ENCODE data around the gene JMJD1C. TPM values are rescaled to one million over a fixed set of nuclear protein-coding genes. Genes with fewer than 3 reads are reported as not detected.

JMJD1C gene
- total RNA-seq, 2 experiments from 2014 or later: 389 to 399 TPM

DNA sequence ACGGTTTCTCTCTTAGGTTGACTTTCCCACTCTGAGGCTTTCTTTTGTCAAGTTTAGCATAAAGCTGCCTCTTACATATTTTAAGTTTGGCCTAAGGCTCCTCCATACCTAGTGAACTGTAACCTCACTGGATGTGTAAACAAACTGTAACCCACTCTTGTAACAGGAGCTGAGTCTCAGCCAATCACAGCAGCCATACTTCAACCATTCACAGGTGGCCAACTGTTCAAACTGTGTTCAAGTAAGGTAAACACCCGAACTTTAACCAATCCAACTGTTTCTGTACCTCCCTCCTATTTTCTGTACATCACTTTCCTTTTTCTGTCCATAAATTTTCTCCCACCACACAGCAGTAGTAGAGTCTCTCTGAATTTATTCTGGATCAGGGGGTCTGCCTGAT lies 340.3 kb downstream of the JMJD1C start:
- intact Hi-C loops (cut with DNase I, micrococcal nuclease): no loop called here
- H3K27ac ChIP-seq (ENCODE audit: low read depth in 1 of 2, low read length in 2 of 2): no peak overlapping the region
- DNase-seq (no peak), ATAC-seq (ENCODE audit: poor library complexity) (no peak)
- no peaks in the 10 kb centered on the region for H3K36me3 ChIP-seq (ENCODE audit: insufficient read depth, low read length)
- CTCF ChIA-PET: no interaction called here
- Mint-ChIP-seq H3K27ac (no peak overlapping the region), H3K27me3 (peaks cover 13% of the 10 kb centered on the region), H3K36me3 (ENCODE audit: low read depth) (no peaks in the 10 kb centered on the region), H3K9me3 (no peaks in the 10 kb centered on the region), H3K4me1 (ENCODE audit: low read depth) (no peaks in the 10 kb centered on the region), H3K4me3 (no peak overlapping the region)
- peaks cover 0 to 3% of the 10 kb centered on the region in 2 experiments for H3K27me3 ChIP-seq (ENCODE audit: control insufficient read depth in 1 of 2, insufficient read depth in 2 of 2, low read length in 2 of 2)
- no peaks in the 10 kb centered on the region for H3K4me1 ChIP-seq (ENCODE audit: insufficient read depth, low read length)
- POLR2A ChIA-PET: no interaction called here
- H3K9me3 ChIP-seq (ENCODE audit: control insufficient read depth in 1 of 2, insufficient read depth in 1 of 2, low read length in 2 of 2): peaks cover 0 to 4% of the 10 kb centered on the region in 2 experiments
- TF ChIP-seq, protein P1, sequence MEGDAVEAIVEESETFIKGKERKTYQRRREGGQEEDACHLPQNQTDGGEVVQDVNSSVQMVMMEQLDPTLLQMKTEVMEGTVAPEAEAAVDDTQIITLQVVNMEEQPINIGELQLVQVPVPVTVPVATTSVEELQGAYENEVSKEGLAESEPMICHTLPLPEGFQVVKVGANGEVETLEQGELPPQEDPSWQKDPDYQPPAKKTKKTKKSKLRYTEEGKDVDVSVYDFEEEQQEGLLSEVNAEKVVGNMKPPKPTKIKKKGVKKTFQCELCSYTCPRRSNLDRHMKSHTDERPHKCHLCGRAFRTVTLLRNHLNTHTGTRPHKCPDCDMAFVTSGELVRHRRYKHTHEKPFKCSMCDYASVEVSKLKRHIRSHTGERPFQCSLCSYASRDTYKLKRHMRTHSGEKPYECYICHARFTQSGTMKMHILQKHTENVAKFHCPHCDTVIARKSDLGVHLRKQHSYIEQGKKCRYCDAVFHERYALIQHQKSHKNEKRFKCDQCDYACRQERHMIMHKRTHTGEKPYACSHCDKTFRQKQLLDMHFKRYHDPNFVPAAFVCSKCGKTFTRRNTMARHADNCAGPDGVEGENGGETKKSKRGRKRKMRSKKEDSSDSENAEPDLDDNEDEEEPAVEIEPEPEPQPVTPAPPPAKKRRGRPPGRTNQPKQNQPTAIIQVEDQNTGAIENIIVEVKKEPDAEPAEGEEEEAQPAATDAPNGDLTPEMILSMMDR (IDR thresholded peaks at IDR 0.05): no peak
- no peak overlapping the region for H3K4me3 ChIP-seq (ENCODE audit: low read length)

DNA sequence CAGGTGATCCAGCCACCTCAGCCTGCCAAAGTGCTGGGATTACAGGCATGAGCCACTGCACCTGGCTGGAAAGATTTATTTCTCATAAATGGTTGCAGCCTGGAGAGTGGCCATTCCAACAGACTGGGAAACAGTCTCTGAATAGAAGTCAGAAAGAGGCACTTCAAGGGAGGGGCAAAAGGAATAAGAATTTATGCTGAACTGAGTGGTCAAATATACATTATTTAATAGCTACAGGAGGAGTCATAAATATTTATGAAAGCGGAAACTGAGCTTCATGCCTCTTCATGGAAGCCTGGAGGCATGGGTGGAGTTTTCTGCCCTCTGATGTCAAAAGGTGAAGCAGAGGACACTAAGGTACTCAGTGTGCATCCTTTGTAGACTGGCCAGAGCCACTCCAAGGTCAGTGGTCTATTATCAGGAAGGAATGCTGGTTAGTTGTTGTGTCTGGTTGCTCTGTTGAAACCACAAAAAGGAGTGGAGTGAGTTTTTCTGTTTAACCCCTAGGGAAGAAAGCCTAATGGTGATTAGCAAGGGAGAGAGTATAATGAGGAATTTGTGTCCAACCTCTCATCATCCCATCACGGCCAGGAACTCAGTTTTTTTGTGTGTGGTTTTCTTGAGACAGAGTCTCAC lies 341.9 kb downstream of the JMJD1C start:
- Histone ChIP-seq H3K27me3 (ENCODE audit: control insufficient read depth in 1 of 2, insufficient read depth in 2 of 2, low read length in 2 of 2) (peaks cover 0 to 3% of the 10 kb centered on the region in 2 experiments), H3K9me3 (ENCODE audit: control insufficient read depth in 1 of 2, insufficient read depth in 1 of 2, low read length in 2 of 2) (peaks cover 0 to 4% of the 10 kb centered on the region in 2 experiments), H3K27ac (ENCODE audit: low read depth in 1 of 2, low read length in 2 of 2) (no peak overlapping the region), H3K36me3 (ENCODE audit: insufficient read depth, low read length) (no peaks in the 10 kb centered on the region), H3K4me3 (ENCODE audit: low read length) (no peak overlapping the region), H3K4me1 (ENCODE audit: insufficient read depth, low read length) (no peaks in the 10 kb centered on the region)
- no peaks in the 10 kb centered on the region for H3K36me3 Mint-ChIP-seq (ENCODE audit: low read depth)
- TF ChIP-seq, protein P1 (IDR thresholded peaks at IDR 0.05): no peak
- no peaks in the 10 kb centered on the region for H3K9me3 Mint-ChIP-seq
- no peaks in the 10 kb centered on the region for H3K4me1 Mint-ChIP-seq (ENCODE audit: low read depth)
- POLR2A ChIA-PET: no interaction called here
- ATAC-seq (ENCODE audit: poor library complexity) (no peak), DNase-seq (no peak)
- H3K27ac Mint-ChIP-seq: no peak overlapping the region
- H3K4me3 Mint-ChIP-seq: no peak overlapping the region
- intact Hi-C loops (cut with DNase I, micrococcal nuclease): no loop called here
- H3K27me3 Mint-ChIP-seq: peaks cover 10% of the 10 kb centered on the region
- CTCF ChIA-PET: no interaction called here

DNA sequence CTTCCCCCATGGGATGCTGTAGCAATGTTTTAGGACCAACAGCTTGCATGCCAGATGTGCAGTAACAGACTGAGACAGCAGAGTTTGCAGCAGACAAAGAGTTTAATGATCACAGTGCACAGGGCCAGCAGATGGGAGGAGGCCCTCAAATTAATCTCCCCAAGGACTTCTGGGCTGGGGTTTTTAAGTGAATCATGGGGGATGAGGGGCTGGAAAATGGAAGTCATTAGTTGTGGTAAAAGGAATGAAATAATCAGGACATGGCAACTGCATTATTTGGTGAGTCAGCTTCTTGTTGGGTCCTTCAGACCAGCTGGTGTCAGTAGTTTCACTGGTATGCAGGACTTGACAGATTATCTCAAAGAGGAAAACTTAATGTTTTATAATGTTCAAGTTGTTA lies 345.2 kb downstream of the JMJD1C start:
- Mint-ChIP-seq H3K9me3 (no peaks in the 10 kb centered on the region), H3K27ac (no peak overlapping the region), H3K36me3 (ENCODE audit: low read depth) (no peaks in the 10 kb centered on the region), H3K4me1 (ENCODE audit: low read depth) (no peaks in the 10 kb centered on the region), H3K27me3 (peaks cover 8% of the 10 kb centered on the region), H3K4me3 (no peak overlapping the region)
- TF ChIP-seq, protein P1 (IDR thresholded peaks at IDR 0.05): no peak
- POLR2A ChIA-PET: no interaction called here
- Histone ChIP-seq H3K27ac (ENCODE audit: low read depth in 1 of 2, low read length in 2 of 2) (no peak overlapping the region), H3K27me3 (ENCODE audit: control insufficient read depth in 1 of 2, insufficient read depth in 2 of 2, low read length in 2 of 2) (peaks cover 0 to 3% of the 10 kb centered on the region in 2 experiments), H3K4me1 (ENCODE audit: insufficient read depth, low read length) (no peaks in the 10 kb centered on the region), H3K4me3 (ENCODE audit: low read length) (no peak overlapping the region), H3K9me3 (ENCODE audit: control insufficient read depth in 1 of 2, insufficient read depth in 1 of 2, low read length in 2 of 2) (no peaks in the 10 kb centered on the region), H3K36me3 (ENCODE audit: insufficient read depth, low read length) (no peaks in the 10 kb centered on the region)
- DNase-seq (no peak), ATAC-seq (ENCODE audit: poor library complexity) (no peak)
- CTCF ChIA-PET: no interaction called here
- intact Hi-C loops (cut with DNase I, micrococcal nuclease): no loop called here

All from CD4-positive, alpha-beta T cell (primary cell).